SK-N-MC (cell line): Measurements from ENCODE around the gene LSM4.

Source experiments
- DNase-seq: peaks from one replicate; pipeline ENCODE4 v3.0.0-alpha.2; 2011; ENCODE audit warnings: low read depth, low spot score
- H3K27ac ChIP-seq: fragments of 200-600 bp; sonication (generic); 2 replicates; pipeline ENCODE4 v1.5.1; 2016; ENCODE audit warnings: mixed run types
- H3K36me3 ChIP-seq: fragments of 200-600 bp; sonication (generic); 2 replicates; pipeline ENCODE4 v1.6.1; 2017; ENCODE audit warnings: antibody characterized with exemption, low read length, mixed read lengths; ENCODE audit not compliant: insufficient read depth
- H3K4me3 ChIP-seq: fragments of 200-600 bp; sonication (generic); 2 replicates; pipeline ENCODE4 v1.5.1; 2016
- H3K9ac ChIP-seq: fragments of 200-600 bp; sonication (generic); 2 replicates; pipeline ENCODE4 v1.8.0; 2017; ENCODE audit warnings: mixed run types, mixed read lengths; ENCODE audit not compliant: insufficient read length
- H3K9me3 ChIP-seq: fragments of 200-600 bp; sonication (generic); 2 replicates; pipeline ENCODE4 v1.6.1; 2017; ENCODE audit warnings: low read depth, mild to moderate bottlenecking, antibody characterized with exemption, low read length, moderate library complexity, mixed read lengths
- EZH2 ChIP-seq: fragments of 200-600 bp; sonication (generic); IDR thresholded peaks from one replicate; pipeline ENCODE4 v1.6.1; 2017; ENCODE audit warnings: antibody characterized with exemption
- FOXP2 ChIP-seq: optimal IDR thresholded peaks from 2 replicates; pipeline ENCODE3; 2011; ENCODE audit warnings: mild to moderate bottlenecking, moderate library complexity; ENCODE audit not compliant: insufficient read depth; ENCODE audit errors: extremely low read length, control extremely low read depth
- POLR2AphosphoS5 ChIP-seq: IDR thresholded peaks from 2 replicates; pipeline ENCODE4 v1.6.1; 2012; ENCODE audit warnings: mild to moderate bottlenecking, low read depth, low read length, borderline replicate concordance

The LSM4 gene

DNA sequence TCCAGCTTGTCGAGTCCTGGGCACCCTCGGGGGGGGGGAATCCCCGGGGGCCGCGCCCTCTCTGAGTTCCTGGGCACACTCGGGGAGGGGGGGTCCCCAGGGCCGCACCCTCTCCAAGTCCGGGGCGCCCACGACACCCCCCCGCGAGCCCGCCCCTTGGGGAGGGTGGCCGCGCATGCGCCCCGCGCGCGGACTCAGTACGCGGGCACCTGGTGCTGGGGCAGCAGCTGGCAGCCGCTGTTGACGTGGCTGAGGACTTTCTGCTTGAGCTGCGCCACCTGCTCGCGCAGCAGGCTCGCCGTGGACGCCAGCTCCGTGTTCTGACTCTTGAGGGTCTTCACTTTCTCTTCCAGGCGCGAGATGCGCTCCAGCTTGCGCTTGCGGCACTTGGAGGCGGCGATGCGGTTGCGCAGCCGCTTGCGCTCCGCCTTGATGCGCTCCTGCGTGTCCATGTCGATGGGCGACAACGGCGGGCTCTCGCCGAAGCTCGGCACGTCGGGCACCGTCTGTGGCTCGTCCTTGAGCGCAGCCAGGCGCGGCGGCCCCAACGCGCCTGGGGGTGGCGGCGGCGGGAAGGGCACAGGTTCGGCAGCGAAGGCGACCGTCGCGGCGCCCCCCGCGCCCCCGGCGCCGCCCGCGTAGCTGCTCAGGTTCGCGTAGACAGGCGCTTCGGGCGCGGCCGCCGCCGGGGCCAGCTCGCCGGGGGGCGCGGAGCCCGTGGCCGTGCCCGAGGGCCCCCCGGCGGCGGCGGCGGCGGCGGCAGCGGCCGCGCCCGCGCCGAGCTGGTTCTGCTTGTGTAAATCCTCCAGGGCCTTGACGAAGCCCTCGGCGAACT lies 42.4 kb downstream of the LSM4 start:
- DNase-seq = no peak
- Histone ChIP-seq H3K27ac (peak overlapping the region; percentile 92), H3K9me3 (no peaks in the 10 kb centered on the region), H3K4me3 (peak overlapping the region; percentile 96), H3K36me3 (peaks cover 11% of the 10 kb centered on the region), H3K9ac (peak overlapping the region; percentile 94)
- peak; percentile 72 for TF ChIP-seq FOXP2
- peak; percentile 77 for TF ChIP-seq POLR2AphosphoS5
- TF ChIP-seq EZH2 = no peak

DNA sequence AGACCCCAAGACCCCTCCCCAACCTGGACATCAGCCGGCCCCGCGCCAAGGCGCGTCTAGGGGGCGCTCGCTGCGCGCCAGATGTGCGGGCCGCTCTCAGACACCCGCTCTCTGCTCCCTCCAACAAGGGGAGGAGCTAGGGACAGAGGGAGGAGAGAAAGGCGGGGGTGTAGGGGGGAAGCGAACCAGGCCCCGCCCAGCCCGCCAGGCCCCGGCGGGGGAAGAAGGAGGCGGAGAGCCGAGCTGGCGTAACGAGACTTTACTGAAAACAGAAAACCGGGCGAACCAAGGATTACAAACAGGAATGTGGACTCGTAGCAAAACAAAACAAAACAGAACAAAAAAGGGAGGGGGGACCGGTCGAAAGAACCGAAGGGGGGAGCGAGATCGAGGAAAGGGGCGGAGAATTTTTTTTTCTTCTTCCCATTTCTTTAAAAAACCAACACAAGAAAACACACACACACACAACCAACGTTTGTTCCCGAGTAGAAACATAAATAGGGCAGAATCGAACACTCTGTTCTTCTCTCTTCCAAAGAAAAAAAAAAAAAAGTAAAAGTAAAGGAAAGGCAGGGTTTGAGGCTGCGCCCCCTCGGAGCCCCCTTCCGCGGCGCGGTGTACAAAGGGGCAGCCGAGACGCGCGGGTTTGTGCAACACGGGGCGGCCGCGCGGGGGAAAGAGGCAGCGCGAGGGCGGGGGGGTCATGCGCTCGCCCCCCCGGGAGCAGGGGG lies 43.2 kb downstream of the LSM4 start:
- Histone ChIP-seq H3K36me3 (peaks cover 11% of the 10 kb centered on the region), H3K9me3 (no peaks in the 10 kb centered on the region), H3K4me3 (peak overlapping the region; percentile 96), H3K27ac (peak overlapping the region; percentile 92), H3K9ac (peak overlapping the region; percentile 94)
- TF ChIP-seq FOXP2 = peak; percentile 5
- TF ChIP-seq EZH2 = no peak
- TF ChIP-seq POLR2AphosphoS5 = peak; percentile 57; the same call in 1 of the 2 replicates
- peak; percentile 70 for DNase-seq

DNA sequence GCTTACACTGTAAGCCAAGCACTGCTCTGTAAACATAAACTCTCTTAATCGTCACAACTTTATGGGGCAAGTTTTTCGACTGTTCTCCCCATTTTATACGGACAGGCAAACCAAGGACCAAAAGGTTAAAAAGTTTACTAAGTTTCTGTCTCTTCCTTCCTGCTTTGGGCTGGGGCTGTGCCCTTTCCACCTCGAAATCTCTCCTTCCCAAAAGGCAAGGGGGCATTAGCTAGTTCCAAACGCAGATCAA lies 43.7 kb downstream of the LSM4 start:
- Histone ChIP-seq H3K36me3 (peaks cover 11% of the 10 kb centered on the region), H3K4me3 (peak overlapping the region; percentile 96), H3K9me3 (no peaks in the 10 kb centered on the region), H3K27ac (0 out of 2 replicates have a peak overlapping the region, but pooled peaks have one; percentile 47), H3K9ac (peak overlapping the region; percentile 94)
- no peak for TF ChIP-seq EZH2
- no peak for TF ChIP-seq FOXP2
- no peak for TF ChIP-seq POLR2AphosphoS5
- DNase-seq = no peak

DNA sequence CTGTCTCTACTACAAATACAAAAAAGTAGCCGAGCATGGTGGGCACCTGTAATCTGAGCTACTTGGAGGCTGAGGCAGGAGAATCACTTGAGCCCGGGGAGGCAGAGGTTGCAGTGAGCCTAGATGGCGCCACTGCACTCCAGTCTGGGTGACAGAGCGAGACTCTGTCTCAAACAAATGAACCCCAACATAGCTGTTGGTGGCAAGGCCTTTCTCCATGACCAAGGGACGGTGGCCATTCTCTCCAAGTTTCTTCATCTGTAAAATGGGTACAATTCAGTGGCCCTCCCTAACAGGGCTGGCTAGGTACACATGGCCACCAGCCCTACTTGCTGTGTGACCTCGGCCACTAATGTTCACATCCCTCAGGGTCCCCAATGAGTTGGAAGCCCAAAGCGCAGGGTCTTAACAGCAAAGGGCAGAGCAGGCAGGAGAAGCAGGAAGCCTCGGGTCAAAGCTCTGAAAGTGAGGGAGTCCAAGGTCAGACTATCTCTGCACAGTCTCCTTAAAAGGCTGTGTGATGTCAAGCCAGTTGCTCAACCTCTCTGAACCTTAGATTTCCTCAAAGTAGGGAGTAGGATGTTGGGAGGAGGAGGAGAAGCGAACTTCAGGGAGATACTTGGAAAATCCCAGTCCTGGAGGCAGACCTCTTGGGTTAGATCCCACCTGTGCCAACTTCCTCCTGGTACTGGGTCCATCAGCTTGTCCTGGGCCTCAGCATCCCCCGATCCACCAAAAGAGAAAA lies 44.2 kb downstream of the LSM4 start:
- 0 out of 2 replicates have a peak overlapping the region, but pooled peaks have one; percentile 47 for H3K27ac ChIP-seq
- no peak for DNase-seq

DNA sequence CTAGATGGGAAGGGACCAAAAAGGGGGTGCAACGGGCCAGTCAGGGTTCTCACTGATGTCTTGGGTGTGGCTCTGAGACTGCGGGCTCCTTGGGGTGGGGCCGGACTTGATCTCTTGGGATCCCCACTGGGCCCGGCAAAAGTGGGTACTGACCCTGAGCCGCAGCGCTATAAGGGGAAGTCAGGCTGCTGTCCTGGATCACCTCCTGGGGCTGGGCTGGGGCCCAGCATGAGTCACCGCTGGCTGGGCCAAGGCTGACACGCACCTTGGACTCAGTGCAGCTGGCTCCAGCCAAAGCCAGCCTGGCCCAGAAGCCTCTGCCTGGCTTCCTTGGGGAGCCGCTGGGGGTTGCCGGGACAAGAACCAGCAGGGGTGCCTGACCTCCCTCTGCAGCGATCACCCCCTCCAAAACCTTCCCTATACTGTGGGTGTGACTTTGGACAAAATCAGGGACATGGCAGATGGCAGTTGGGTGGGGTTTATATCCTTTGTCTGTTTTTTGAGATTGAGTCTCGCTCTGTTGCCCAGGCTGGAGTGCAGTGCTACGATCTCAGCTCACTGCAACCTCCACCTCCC lies 48.0 kb downstream of the LSM4 start:
- Histone ChIP-seq H3K36me3 (peaks cover 11% of the 10 kb centered on the region), H3K27ac (no peak overlapping the region), H3K4me3 (no peak overlapping the region), H3K9ac (no peak overlapping the region), H3K9me3 (no peaks in the 10 kb centered on the region)
- DNase-seq = no peak
- no peak for TF ChIP-seq POLR2AphosphoS5
- no peak for TF ChIP-seq EZH2
- TF ChIP-seq FOXP2 = no peak

More for the DNA sequence above, 44.2 kb downstream of the LSM4 start:
- Histone ChIP-seq H3K9me3 (no peaks in the 10 kb centered on the region), H3K36me3 (peaks cover 11% of the 10 kb centered on the region), H3K4me3 (peak overlapping the region; percentile 96), H3K9ac (peak overlapping the region; percentile 94)
- no peak for TF ChIP-seq EZH2
- no peak for TF ChIP-seq FOXP2
- no peak for TF ChIP-seq POLR2AphosphoS5

DNA sequence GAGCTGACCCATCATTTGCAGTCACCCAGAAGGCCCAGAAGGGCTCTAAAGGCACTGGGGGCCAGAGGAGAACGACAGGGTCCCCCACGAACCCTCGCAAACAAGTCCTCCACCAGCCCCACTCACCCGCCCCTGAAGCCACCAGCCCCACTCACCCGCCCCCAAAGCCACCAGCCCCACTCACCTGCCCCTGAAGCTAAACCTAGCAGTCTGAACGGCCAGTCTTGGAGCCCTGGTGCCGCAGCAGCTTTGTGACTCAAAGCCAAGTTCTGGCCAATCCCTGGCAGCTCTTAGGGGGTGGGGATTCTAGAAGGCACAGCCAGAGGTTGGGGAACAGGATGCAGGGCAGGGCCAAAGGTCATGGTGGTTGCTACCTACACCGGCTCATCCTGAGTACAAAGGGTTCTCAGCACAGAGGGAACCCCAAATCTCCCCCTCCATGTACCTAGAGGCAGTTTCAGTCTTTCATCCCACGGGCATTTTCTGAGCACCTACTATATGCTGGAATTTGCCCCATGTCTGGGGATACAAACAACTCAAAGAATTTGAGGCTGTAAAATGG lies 48.6 kb downstream of the LSM4 start, which contains the start of gene IQCN:
Gene IQCN (minus strand): TSS at position 234 of the 562 bp plus-strand sequence. CDS start 4,974 bp downstream, outside the sequence.
- no peak within 1 kb of the TSS for H3K9ac ChIP-seq
- no peak within 1 kb of the TSS for H3K27ac ChIP-seq
- DNase-seq = no peak
- peaks cover 11% of the 10 kb centered on the region for H3K36me3 ChIP-seq
- TF ChIP-seq POLR2AphosphoS5 = no peak
- no peak for TF ChIP-seq EZH2
- no peak for TF ChIP-seq FOXP2
- H3K4me3 ChIP-seq = no peak within 1 kb of the TSS
- H3K9me3 ChIP-seq = no peaks in the 10 kb centered on the region

DNA sequence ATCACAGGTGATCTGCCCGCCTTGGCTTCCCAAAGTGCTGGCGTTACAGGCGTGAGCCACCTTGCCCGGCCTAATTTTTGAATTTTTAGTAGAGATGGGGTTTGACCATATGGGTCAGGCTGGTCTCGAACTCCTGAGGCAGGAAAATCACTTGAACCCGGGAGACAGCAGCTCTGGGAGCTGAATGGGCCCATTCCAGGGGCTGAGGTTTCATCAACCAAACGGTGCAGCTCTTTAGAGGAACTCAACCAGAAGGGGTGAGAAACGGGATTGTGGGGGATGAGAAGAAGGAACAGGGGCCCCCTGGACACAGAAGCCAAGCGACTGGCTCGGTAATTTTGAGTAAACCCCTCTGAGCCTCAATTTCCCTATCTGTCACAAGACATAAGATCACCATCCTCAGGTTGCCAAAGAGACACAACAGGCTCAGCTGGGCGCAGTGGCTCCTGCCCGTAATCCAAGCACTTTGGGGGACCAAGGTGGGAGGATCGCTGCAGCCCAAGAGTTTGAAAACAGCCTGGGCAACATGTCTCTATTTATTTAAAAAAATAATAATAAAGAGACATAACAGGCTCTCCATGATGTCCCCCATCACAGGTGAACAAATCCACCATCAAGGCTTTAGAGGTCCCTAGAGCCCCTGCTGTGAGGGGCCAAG lies 49.2 kb downstream of the LSM4 start:
- no peak for DNase-seq
- TF ChIP-seq POLR2AphosphoS5 (no peak), EZH2 (no peak), FOXP2 (no peak)
- no peak overlapping the region for H3K27ac ChIP-seq
- H3K36me3 ChIP-seq = peaks cover 6% of the 10 kb centered on the region
- H3K9ac ChIP-seq = no peak overlapping the region
- no peaks in the 10 kb centered on the region for H3K9me3 ChIP-seq
- no peak overlapping the region for H3K4me3 ChIP-seq
